ENCODE results near the gene UBR4.
"Not testable (repeated sequence)": the region's sequence is repeated elsewhere in the genome, so short reads cannot be mapped to it uniquely, and the experiment has no call there.

The UBR4 gene

GRCh38 chr1:19209990-19210771 is at the start of gene UBR4:
TSS of gene UBR4 (minus strand) at chr1:19210266. CDS start at chr1:19210248, 18 bp downstream.
- peak within 1 kb of the TSS; percentile 65 to 97 (median 91) for H3K27ac ChIP-seq
- peak within 1 kb of the TSS; percentile 66 to 98 (median 81) for H3K4me3 ChIP-seq

GRCh38 chr1:19258353-19258752 is 48.3 kb upstream of the UBR4 start:
- peak overlapping the region in 1 of 21 experiments; percentile 17 for H3K27ac ChIP-seq
- no peak overlapping the region for H3K4me3 ChIP-seq

GRCh38 chr1:19257178-19257914 is 47.3 kb upstream of the UBR4 start:
- Histone ChIP-seq H3K27ac (peak overlapping the region in 3 of 21 experiments; percentile 16 to 19 (median 17)), H3K4me3 (no peak overlapping the region)

- H3K4me3 ChIP-seq, H3K27ac ChIP-seq: not testable (repeated sequence)
Measured at GRCh38 chr1:19256301-19256700, 46.2 kb upstream of the UBR4 start.

- H3K27ac ChIP-seq: no peak overlapping the region
- no peak overlapping the region for H3K4me3 ChIP-seq
Measured at GRCh38 chr1:19255288-19255687, 45.2 kb upstream of the UBR4 start.

- H3K27ac ChIP-seq: no peak overlapping the region
- no peak overlapping the region for H3K4me3 ChIP-seq
Measured at GRCh38 chr1:19254416-19254815, 44.4 kb upstream of the UBR4 start.

- Histone ChIP-seq H3K4me3 (peak within 1 kb of the TSS; percentile 70 to 98 (median 85)), H3K27ac (peak within 1 kb of the TSS; percentile 85 to 100 (median 98))
Measured at GRCh38 chr1:19251305-19252196, 41.5 kb upstream of the UBR4 start, which contains the start of the genes EMC1 and MRTO4. TSS of gene EMC1 (minus strand) at chr1:19251524. CDS start at chr1:19251509, 15 bp downstream. TSS of gene MRTO4 (plus strand) at chr1:19251805. CDS start at chr1:19251836, 31 bp downstream.

- Histone ChIP-seq H3K27ac (peak overlapping the region in 20 of 21 experiments; percentile 88 to 100 (median 98)), H3K4me3 (peak overlapping the region; percentile 70 to 98 (median 85))
Measured at GRCh38 chr1:19250629-19251304, 40.7 kb upstream of the UBR4 start.

- Histone ChIP-seq H3K27ac (peak overlapping the region in 1 of 21 experiments; percentile 19), H3K4me3 (no peak overlapping the region)
Measured at GRCh38 chr1:19240673-19241538, 30.8 kb upstream of the UBR4 start.

GRCh38 chr1:19239876-19240275 is 29.8 kb upstream of the UBR4 start:
- H3K27ac ChIP-seq: no peak overlapping the region
- no peak overlapping the region for H3K4me3 ChIP-seq

GRCh38 chr1:19234224-19234623 is 24.2 kb upstream of the UBR4 start:
- Histone ChIP-seq H3K4me3 (no peak overlapping the region), H3K27ac (no peak overlapping the region)

GRCh38 chr1:19232524-19232846 is 22.4 kb upstream of the UBR4 start:
- no peak overlapping the region for H3K4me3 ChIP-seq
- H3K27ac ChIP-seq: peak overlapping the region in 1 of 21 experiments; percentile 23

GRCh38 chr1:19231736-19232523 is 21.9 kb upstream of the UBR4 start:
- peak overlapping the region in 1 of 21 experiments; percentile 47 for H3K27ac ChIP-seq
- not testable (repeated sequence) for H3K4me3 ChIP-seq

- H3K4me3 ChIP-seq: no peak overlapping the region
- H3K27ac ChIP-seq: no peak overlapping the region
Measured at GRCh38 chr1:19229828-19230325, 19.8 kb upstream of the UBR4 start.

- Histone ChIP-seq H3K4me3 (no peak overlapping the region), H3K27ac (no peak overlapping the region)
Measured at GRCh38 chr1:19229229-19229628, 19.2 kb upstream of the UBR4 start.

- Histone ChIP-seq H3K4me3 (no peak overlapping the region), H3K27ac (no peak overlapping the region)
Measured at GRCh38 chr1:19222979-19223824, 13.1 kb upstream of the UBR4 start.

Data from skin epidermis (tissue), 12 donors.